Heart left ventricle (tissue), 13 donors: ENCODE results near the gene DDR2.

Experiments
- CTCF ChIP-seq, 12 donors: fragments of 200-600 bp; sonication (generic) in 4 of 12; IDR thresholded peaks; one replicate each; pipeline versions ENCODE4 v1.5.0 to v1.8.0; 2018 to 2022; ENCODE audit warnings: antibody characterized with exemption in 12 of 12, mild to moderate bottlenecking in 5 of 12
- POLR2A ChIP-seq, 2 donors: fragments of 450-650 bp; IDR thresholded peaks; one replicate each; pipeline ENCODE4 v1.6.1; 2017; ENCODE audit warnings: antibody characterized with exemption in 2 of 2, mild to moderate bottlenecking in 2 of 2, moderate library complexity in 2 of 2
- donor health status: ischemic (EF 13 %, LVEDD 7.1; RV severe dilation, severe dysfunction).
- donor health status: DM: no; HTN: yes; CAD: no.
- donor health status: DM: no; HTN: no; CAD: no.
- donor health status: ischemic (EF 25% LVEDD 6.9; RV normal size, moderate dysfunction).
- donor health status: ischemic (EF 25% LVEDD 5.7; RV mildly dilated, moderate dysfunction).
- donor health status: ischemic (EF 35%, LVEDD 5.7; RV mildly dilated, moderate dysfunction).
- donor health status: nonischemic (EF 11% LVEDD 7.7; RV severe dilation, severe dysfunction).
- donor health status: DM: yes; HTN: yes; CAD: no.
- donor health status: PGD.
- donor health status: ischemic (EF 29% LVEDD 5.4; RV normal size, mild dysfunction).
- donor health status: nonischemic (EF 23%, LVEDD 6.1; RV moderate dilation, normal function).

DNA sequence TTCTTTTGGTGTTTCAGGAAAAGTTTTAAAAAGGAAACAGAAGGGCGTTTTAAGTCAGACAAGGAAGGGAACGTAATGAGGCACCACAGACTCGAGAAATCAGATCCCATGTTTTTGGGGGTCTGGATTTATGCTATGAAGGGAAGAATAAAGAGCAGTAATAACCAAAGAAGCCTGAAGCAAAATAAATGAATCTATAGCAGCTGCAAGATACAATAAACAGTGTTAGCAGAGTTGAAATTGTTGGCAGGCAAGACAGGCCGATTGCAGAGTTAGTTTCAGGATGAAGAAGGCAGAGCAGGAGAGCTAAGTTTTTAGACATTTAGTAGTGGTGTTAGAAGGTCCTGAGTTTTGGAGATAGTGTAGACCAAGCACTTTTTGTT is 425 bp downstream of the DDR2 start:
- no peak for TF ChIP-seq CTCF (IDR thresholded peaks at IDR 0.05)
- no peak for TF ChIP-seq POLR2A (IDR thresholded peaks at IDR 0.05)
